Stimulated activated CD4-positive, alpha-beta T cell treated with anti-CD3 and anti-CD28 coated beads, Interleukin-2, amount 100 ng/mL, for 24 hours (primary cell): ENCODE results near the gene ABCB4.

Experiments used
- DNase-seq, 2 donors: peaks; one replicate each; pipeline ENCODE4 v3.0.0-alpha.2; 2020

The ABCB4 gene

GRCh38 chr7:87416682-87417587 lies 58.5 kb downstream of the ABCB4 start:
- peak; percentile 69 to 77 for DNase-seq

- DNase-seq, result no peak
These were observed 60.7 kb downstream of the ABCB4 start for GRCh38 chr7:87414794-87415188.

GRCh38 chr7:87413951-87414793 lies 61.3 kb downstream of the ABCB4 start:
- no peak for DNase-seq

- no peak for DNase-seq
These were observed 62.5 kb downstream of the ABCB4 start for GRCh38 chr7:87413029-87413428.

GRCh38 chr7:87411186-87411585 lies 64.3 kb downstream of the ABCB4 start:
- no peak for DNase-seq

GRCh38 chr7:87404674-87405073 lies 70.8 kb downstream of the ABCB4 start:
- DNase-seq, result no peak

- no peak for DNase-seq
These were observed 77.0 kb downstream of the ABCB4 start for GRCh38 chr7:87398446-87398845.

GRCh38 chr7:87395442-87396020 lies 79.9 kb downstream of the ABCB4 start:
- no peak for DNase-seq

GRCh38 chr7:87391020-87391701 lies 84.3 kb downstream of the ABCB4 start:
- DNase-seq, result no peak

- no peak for DNase-seq
These were observed 94.6 kb downstream of the ABCB4 start for GRCh38 chr7:87380905-87381304.

GRCh38 chr7:87375662-87376435 lies 99.6 kb downstream of the ABCB4 start:
- no peak for DNase-seq

- DNase-seq, result no peak
These were observed 104.8 kb downstream of the ABCB4 start for GRCh38 chr7:87370660-87371180.

- DNase-seq, result no peak
These were observed 106.3 kb downstream of the ABCB4 start for GRCh38 chr7:87369216-87369615.

- no peak for DNase-seq
These were observed 111.2 kb downstream of the ABCB4 start for GRCh38 chr7:87364246-87364645.

GRCh38 chr7:87363342-87363741 lies 112.1 kb downstream of the ABCB4 start:
- DNase-seq, result no peak

GRCh38 chr7:87361320-87361719 lies 114.2 kb downstream of the ABCB4 start:
- DNase-seq, result no peak

GRCh38 chr7:87359366-87359765 lies 116.1 kb downstream of the ABCB4 start:
- no peak for DNase-seq

- no peak for DNase-seq
These were observed 119.0 kb downstream of the ABCB4 start for GRCh38 chr7:87356448-87356847.

GRCh38 chr7:87354749-87355148 lies 120.7 kb downstream of the ABCB4 start:
- no peak for DNase-seq
